Islet of Langerhans (tissue), 1 donor: Measurements from ENCODE around the gene LGALS8.
"Not testable (repeated sequence)": the region's sequence is repeated elsewhere in the genome, so short reads cannot be mapped to it uniquely, and the experiment has no call there.

Experiments
- FAIRE-seq: peaks from one replicate; lab custom pipeline; 2011; peaks lifted over from hg19 to GRCh38; lab: Jason Lieb, UNC

Gene LGALS8

DNA sequence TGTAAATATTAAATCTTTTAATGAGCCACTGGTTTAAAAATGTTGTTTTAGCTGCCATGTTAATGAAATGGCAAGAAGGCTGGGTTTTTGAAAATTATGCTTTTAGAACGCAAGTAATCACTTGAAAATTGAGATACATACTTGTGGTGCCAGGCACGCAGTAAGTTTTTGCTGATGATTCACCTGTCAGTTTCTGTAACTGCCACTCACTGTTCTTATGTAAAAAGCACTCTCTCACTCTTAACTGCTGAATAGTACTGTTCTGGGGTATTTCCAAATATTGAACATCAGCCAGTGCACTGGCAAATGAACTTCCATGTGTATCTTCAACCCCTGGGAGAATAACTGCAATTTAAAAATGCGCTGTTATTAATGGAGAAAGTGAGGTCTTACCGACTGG is 17.9 kb downstream of the LGALS8 start:
- FAIRE-seq = no peak

DNA sequence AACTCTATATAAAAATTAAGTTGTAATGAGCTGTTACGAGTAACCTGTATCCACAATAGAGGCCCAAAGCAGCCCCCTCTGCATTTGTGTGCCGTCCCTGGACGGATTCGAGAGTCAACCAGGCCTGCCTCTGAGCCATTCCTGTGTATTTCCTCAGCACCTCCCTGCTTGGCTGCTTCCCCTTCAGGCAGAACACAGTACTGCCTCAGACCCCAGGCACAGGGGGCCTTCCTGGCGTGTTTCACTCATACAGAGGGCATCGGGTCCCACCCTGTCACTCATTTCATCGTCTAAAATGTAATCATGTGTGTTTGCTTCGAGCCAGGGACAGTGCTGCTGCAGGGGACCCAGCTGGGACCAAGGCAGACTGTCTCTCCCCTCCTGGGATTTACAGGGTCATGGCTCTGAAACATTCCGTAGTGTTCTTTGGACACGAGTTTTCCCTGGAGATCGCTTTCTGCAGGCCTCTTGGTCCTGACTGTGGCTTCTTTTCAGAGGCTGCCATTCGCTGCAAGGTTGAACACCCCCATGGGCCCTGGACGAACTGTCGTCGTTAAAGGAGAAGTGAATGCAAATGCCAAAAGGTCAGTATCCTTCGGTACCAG is 19.4 kb downstream of the LGALS8 start:
- FAIRE-seq = no peak

DNA sequence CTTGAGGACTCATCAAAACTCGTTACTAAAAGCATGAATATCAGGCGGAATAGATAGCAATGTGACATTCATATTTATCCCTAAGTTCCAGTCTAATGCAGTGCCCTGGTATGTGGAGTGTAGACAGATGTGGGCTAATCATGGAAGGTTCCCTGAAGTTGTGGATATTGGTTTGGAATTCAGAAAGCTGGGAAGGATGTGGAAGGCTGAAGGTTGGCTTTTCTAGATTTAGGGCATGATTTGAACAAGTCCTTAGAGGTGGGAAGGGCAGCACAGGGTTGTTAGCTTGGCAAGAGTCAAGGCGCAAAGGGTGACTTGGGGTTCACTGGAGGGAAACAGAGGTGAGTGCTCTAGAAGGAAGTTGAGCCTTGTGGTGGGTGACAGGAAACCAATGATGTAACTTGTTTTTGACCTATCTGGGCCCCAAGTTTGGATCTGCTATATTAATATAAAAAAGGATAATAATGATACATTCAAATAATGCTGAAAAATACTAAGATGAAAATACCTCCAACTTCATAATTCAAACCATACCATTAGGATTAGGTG is 21.9 kb downstream of the LGALS8 start:
- FAIRE-seq = no peak

DNA sequence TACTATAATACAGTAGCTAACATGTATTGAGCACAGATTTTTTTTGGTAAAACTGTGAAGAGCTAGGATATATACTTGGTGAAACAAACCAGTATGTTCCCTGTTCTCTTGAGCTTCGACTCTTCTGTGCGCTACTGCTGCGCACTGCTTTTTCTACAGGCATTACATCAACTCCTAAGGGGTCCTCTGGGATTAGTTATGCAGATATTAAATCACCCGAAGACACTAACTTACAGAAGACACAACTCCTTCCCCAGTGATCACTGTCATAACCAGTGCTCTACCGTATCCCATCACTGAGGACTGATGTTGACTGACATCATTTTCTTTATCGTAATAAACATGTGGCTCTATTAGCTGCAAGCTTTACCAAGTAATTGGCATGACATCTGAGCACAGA is 24.7 kb downstream of the LGALS8 start:
- no peak for FAIRE-seq

DNA sequence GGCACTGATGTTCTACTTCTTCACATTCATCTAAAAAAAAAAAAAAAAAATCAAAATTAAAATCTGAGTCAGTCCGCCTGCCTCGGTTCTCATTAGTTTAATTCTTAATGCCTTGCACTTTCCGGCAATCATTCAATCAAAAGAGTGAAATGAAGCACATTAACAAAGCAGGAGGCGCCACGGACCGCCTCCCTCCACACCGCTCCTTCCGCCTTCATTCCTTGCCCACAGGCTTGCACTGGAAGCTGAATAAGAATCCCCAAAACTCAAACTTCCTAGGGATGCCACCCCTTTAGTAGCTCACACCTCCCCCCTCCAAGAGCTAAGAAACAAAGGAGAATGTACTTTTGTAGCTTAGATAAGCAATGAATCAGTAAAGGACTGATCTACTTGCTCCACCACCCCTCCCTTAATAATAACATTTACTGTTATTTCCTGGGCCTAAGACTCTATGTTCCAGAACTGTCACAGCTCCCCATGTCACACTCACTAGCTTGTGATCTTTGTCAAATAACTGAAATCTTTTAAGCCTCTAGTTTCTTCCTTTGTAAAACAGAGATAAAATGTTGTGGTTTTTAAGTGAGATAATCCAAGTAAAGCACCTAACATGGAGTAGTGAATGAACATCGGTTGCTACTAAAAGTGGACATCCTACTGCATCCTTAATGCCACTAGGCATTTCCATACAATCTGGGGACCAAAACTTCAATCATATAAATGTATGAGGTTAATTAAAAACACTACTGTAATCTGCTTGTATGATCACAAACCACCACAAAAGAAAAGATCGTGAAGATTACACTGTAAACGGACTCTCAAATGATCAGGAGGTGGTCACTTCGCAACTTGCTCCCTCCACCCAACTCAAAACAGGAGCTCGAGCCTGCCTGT is 27.4 kb downstream of the LGALS8 start:
- FAIRE-seq = no peak

DNA sequence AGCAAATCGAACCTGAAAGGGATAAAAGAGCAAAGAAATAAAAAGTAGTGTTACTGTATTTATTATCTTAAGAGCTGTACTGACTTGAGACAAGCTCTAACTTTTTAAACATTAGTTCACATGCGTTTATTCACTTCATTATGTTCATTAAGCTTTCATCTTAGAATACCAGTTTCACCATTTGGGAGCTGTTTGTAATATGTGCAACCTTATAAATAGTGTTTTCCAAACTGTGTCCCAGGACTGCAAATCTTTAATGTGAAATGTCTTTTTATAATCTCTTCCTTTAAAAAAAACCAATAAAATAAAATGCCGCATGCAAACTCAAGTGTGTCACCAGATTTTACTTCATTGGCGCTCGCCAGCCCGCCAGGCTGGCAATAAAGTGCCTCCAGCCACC is 28.3 kb downstream of the LGALS8 start:
- FAIRE-seq = no peak

DNA sequence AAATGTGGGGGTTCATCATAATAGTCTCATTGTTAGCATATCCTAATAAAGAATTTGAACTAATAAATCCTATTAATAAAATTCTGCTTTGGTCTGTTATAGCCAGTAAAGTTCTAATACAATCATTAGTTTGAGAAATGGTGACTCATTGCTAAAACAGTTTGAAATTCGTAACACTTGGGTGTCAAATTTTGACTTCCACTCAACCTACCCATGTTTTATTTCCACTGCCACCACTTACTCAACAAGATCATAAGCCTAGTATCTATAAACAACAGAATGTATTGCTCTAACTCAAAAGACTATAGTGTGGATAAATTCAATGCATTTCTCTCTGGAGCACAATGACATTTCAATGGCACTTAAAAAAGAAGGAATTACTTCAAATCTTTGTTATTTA is 29.1 kb downstream of the LGALS8 start:
- FAIRE-seq = no peak

DNA sequence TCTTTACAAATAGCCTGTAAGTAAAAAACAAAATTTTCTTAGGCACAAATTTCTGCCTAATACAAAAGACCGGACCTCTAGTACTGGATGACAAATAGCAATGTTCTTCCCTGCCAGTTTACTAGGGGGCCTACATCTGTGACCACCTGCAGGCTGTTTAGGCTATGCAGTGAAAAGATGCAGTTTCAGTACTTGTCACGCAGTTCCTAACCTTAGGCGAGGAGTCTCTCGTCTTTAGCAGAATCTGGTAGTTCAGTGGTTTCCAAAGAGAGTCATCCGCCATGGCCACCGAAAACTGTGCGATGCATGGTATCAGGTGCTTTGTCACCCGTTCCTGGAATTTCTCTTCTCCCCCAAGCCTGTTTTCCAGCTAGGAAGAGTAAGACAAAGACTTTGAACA is 29.6 kb downstream of the LGALS8 start:
- FAIRE-seq = no peak

DNA sequence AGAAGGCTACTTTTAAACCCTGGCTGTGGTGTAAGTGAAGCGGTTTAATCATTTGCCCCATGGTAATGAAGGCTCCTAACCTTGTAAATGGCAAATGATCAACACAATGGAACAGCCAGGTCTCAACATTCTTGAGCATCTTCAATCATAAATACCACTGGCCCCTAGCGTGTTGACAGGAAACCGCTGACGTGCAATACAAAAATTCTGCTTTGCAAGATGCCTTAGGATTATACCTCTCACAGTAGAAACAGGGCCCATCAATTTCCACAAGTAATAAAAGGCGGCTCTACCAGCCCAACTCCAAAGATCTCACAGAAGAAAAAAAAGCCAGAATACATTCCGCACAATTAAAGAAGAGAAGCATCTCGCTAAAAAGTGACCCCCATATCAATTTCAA is 32.8 kb downstream of the LGALS8 start:
- FAIRE-seq = no peak

DNA sequence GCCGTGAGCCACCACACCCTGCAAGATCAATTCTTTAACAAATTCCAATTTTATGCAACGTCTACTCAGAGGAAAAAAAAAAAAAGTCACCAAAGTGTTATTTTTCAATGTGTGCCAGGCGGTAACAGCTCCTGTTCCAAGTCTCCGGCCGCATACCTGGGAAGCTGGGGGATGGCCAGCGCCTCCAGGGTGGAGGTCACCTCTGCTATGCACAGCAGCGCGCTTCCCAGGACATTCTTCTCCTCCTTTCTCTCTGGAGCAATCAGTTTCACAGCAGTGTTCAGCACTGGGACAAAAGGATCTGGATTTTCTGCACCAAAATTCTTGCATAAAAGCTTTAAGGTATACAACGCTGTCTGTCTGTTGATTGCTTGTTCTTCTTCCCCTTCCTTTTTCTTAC is 34.3 kb downstream of the LGALS8 start:
- FAIRE-seq = no peak

DNA sequence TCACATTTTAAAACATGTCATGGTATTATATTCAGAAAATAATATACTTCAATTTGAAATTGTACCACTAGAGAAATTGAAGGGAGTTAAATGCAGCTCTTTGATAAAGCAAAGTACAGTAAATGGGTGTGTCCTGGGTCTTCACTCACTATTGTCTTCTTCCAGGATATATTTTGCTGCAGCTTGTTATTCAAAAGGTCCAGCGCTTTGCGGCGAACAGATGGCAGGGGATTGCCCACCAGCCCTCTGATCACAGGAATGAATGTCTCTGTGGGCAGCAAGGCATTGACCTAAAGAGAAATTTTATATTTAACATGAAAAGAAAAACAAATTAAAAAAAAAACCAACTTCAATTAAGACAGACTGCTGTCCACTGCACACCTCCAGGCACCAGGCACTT is 35.1 kb downstream of the LGALS8 start:
- no peak for FAIRE-seq

DNA sequence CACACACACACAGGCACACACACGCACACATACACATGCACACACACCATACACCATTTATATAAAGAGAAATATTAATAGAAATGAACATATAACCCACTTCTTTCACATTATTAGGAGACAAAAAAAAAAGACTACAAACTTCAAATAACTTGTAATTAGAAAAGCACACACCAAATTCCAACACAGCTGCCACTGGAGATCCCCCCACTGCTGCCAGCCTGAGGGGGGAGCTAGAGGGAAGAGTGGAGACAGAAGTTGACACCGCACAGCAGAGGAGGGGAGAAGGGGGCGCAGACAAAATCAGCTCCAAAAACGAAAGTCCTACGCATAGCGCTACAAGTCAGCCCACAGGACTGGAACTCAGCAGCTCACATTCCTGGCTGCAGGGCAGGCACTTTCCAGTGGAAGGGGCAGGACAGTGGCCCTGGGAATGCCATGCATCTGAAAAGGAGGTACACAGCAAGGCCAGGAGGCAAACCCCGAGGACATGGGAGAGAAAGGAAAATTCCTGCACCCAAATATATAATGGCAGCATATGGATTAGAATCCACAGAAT is 36.5 kb downstream of the LGALS8 start:
- no peak for FAIRE-seq

DNA sequence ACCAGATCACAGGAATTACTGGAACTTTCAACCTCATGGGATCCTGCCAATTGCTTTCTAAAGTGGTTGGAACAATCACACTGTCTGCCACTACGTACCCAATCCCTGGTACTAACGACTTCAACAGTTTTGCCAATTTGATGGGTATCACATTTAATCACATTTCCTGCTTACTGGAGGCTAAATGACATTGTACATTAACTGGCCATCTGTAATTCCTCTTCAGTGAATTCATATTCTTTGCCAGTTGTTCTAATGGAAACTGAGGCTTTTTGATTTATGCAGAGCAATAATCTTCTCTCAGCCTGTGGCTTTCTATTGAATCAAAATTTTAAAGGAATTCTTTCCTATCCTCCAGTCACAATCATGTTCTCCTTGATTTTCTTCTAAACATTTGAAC is 38.2 kb downstream of the LGALS8 start:
- FAIRE-seq = no peak

DNA sequence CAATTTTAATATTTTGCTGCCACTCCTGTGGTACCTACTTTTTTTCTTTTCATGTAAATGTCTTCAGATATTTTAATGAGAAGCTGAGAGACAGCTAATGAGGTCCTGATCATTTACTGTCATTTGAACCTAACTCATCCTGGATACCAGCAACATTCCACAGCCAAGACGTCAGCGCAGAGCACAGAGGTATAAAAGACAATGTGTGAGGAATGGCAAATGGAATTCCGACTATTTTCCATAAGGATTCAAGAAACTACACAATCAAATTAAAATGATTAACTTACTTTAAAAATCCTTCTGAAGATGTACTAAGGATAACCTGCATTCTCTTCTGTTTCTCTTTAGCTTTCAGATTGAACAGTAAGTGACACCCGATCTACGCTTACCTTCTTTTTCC is 41.7 kb downstream of the LGALS8 start:
- FAIRE-seq = no peak

DNA sequence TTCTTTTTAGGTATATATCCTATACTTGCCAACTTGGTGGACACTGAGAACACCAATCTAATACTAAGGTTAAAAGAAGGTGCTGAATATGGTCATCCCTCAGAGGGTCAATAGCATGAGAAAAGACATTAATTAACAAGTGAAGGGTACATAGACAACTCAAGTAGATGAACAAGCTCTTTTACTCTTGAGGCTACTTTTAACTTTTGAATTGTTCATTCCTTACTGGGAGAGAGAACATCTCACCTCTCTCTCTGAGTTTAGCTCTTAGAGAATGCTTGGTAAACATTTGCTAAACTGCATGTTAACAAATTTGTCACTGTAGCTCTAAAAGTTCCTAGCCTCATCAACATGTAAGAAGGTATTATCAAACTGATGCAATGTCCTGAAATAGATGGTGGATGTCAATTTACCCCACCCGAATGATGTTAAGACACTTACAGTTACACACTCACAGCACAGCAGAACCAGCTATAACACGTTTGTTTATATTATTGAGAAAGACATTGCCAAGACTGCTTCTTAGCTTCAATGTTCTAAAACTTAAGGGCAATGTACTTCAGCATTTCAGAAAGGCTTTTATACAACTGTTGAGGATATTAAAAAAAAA is 44.6 kb downstream of the LGALS8 start:
- FAIRE-seq = no peak

DNA sequence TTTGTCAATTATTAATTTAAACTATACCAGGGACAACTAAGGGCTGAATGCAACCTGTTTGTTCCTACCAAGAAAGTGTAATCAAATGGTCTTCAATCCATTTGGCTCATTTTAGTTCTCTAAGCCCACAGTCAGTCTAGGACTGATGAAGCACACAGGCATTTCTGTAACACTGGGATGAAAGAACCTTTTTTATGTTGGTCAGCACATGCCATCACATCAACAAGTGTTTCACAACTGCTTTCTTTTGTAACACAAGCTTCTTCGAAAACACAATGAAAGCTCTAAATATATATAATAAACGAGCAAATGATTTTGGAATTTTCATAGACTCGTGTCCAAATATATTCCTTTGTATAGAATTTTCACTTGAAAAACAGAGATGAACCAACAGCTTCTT is 51.7 kb downstream of the LGALS8 start:
- no peak for FAIRE-seq

DNA sequence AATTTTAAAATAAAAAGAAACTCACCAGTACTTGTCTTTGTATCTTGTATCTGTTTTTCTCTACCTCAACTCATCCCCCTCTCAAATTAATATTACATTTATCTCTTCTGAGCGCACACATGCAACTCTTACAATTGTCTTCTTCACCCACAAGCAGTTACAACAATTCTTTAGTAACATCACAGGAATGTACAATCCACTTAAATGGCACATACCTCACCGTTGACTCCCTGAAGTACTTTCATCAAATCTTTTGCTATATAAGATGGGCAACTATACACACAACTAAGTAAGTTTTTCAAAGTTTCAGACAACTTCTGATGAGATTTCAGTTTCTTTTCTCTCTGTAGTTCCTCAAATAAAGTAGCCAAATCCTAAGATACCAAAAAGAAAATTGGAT is 52.2 kb downstream of the LGALS8 start:
- FAIRE-seq = no peak

DNA sequence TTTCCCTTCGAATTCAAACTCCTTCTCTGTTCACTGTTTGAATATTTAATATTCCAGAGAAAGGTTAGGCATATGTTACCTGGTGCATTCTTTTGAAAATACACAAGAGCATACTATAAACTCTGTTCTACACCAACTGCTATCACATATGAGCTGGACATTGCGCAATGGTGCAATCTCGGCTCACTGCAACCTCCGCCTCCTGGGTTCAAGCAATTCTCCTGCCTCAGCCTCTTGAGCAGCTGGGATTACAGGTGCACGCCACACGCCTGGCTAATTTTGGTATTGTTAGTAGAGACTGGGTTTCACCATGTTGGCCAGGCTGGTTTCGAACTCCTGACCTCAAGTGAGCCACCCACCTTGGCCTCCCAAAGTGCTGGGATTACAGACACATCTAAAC is 53.3 kb downstream of the LGALS8 start:
- not testable (repeated sequence) for FAIRE-seq

DNA sequence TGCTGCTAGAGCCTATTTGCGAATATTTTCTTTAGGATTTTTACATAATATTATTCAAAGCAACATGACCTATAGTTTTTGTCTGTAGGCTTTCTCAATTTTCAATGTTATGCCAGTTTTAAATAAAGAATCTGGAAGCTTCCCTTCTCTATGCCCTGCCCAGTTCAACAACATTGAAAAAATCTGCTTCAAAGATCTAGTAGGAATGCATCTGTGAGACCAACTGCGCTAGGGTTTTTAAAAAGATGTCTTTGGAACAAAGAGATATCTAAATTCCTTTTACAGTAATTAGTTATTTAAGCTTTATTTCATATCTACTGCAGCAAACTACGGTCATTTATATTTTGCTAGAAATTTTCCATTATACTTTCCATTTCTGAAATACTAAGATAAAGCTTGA is 54.9 kb downstream of the LGALS8 start:
- FAIRE-seq = no peak

DNA sequence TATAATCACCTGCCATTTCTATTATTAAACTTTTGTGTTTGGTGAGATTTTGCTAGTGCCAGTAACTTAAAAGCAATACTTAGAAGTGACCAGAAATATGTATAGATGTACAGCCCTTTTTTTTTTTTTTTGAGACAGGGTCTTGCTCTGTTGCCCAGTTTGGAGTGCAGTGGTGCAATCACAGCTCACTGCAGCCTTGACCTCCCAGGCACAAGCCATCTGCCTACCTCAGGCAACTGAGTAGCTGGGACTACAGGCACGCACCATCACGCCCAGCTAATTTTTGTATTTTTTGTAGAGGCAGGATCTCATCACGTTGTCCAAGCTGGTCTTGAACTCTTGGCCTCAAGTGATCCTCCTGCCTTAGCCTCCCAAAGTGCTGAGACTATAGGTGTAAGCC is 56.6 kb downstream of the LGALS8 start:
- FAIRE-seq = not testable (repeated sequence)

DNA sequence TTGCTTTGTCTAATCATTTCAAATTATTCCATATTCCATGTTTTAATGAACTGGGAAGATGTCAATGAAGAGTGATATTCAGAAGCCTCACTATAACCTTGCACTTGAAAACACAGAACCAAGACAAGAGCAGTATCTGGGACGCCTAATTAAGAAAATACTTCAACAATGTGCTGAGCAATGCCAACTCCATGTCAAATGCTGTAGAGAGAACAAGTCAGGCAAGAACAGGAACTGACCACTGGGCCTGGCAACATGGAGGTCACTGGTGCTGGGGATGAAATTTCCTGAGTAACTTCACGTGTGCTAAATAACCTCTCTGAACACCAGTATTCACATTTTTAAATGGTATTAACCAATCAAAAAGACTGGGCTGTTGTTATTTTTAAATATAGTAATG is 57.7 kb downstream of the LGALS8 start:
- no peak for FAIRE-seq

DNA sequence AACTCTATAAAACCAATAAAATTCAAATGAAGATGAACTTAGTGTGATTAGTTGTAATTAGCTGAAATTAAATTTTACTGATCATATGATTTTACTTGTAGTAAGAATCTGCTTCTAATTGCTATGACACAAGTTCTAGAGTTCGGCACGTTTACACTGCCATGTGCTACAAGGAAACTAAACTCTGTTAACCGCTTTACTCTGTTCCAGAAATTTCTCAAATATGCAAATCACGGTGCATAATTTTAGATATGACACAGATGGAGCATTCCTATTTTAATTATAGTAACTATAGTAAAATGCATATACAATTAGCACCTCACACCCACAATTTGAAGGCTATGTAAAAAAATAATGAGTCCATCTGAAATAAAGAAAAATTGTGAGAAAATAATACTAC is 65.7 kb downstream of the LGALS8 start:
- no peak for FAIRE-seq

DNA sequence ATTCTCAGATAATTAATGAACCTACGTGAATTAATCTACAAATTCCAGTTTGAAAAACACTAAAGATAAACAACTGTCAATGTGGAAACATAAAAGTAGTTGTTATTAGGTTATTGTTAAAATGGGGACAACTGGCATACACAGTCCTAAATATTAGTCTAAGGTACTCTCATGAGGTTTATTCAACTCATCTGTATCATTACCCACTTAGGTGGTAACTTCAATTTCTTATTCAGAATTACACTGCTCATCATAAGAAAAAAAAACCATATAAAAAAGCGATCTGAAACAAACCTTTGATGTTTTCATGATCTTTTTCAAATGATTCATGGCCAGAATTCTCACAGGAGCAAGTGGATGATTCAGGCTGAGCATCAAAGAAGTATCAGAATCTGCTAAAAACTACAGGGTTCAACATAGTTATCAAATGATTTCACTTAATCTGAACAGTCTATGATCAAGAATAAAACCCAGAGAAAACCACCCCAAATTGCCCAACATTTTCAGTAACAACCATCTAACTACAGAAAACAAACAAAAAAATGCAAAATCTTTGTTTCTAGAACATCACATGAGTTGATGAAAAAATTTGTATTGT is 66.9 kb downstream of the LGALS8 start:
- no peak for FAIRE-seq
